DMS 273 (cell line): Measurements from ENCODE around the gene HRAS.

Source experiments
- DNase-seq: peaks from one replicate; lab custom pipeline; 2025; ENCODE audit not compliant: unreplicated experiment; lab: John Stamatoyannopoulos, UW

HRAS gene

DNA sequence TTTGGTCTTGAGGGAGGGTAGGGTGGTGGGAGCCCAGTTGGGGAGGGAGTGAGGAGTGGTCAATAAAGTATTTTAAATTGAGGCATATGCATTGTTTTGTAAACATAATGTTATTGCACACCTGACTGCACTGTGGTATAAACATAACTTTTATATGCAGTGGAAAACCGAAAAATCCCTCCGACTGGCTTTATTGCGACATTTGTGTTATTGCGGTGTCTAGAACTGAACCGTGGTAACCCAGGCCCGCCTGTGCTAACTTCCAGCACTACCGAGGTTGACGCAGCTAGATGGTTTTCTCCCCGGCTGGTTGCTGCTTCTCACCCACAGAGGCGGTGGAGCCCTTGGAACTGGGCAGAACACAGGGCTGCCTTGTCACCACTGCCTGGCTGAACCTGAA is 20.8 kb downstream of the HRAS start:
- no peak for DNase-seq

DNA sequence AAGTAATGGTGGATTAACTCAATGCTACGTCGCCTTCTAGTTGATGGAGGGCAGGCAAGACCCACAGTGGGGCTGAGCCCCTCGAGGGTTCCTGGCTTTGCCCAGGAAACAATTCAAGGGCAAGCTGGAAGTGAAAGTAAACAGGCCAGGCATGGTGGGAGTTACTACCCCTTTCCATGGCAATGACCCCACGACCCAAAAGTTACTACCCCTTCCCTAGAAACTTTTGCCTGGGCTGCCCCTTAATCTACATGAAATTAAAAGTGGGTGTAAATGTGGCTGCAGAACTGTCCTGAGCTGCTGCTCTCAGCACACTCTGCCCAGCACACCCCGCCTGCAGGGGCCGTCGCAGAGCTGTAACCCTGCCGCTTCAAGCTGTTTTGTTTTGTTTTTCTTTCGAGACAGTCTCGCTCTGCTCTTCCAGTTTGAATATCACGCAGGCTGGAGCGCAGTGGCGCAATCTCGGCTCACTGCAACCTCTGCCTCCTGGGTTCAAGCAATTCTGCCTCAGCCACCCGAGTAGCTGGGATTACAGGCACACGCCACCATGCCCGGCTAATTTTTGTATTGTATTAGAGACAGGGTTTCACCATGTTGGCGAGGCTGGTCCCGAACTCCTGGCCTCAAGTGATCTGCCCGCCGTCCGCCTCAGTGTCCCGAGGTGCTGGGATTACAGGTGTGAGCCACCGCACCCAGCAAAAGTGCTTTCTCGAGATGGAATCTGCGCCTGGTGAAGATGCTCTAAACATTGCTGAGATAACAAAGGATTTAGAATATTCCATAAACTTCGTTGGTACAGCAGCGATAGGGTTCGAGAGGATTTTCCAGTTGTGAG is 22.4 kb downstream of the HRAS start:
- no peak for DNase-seq

GRCh38 chr11:508956-509355 is 26.4 kb downstream of the HRAS start:
- no peak for DNase-seq

- no peak for DNase-seq
Observed at GRCh38 chr11:507727-508515, 27.5 kb downstream of the HRAS start.

DNA sequence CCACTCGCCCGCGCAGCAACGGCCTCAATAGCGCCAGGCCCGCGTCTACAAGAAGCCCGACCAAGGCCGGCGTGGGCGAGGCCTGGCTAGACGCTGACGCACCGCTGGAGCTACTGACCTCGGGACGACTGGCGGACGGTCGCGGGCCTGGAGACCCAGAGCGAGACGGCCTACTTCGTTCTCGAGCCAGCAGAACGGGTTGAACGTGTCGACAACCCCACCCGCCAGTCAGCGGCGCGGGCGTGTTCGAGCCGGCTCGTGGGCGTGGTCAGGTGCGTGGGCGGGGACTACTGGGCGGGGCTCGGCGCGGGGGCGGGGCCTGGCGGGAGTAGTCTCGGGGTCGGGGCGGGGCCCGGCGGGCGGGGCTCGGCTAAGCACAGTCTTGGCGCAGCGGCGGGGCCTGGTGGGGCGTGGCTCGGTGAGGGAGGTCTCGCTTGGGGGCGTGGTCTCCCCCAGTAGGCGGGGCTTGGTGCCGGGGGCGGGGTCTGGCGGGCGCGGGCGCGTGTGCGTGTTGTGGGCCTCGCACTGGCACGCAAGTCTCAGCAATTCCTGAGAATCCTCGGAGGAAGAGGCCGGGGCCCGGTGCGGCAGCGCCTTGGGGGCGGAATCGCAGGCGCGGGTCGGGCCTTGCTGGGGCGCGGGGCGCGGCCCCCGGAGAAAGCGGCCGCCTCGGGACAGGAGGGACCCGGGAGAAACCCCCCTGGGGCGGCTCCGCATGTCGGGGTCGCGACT is 28.2 kb downstream of the HRAS start, which contains the start of gene RNH1:
Gene RNH1, minus strand, starts transcription at position 248 of the 732 bp plus-strand sequence. CDS start 5,080 bp downstream, outside the sequence.
- peak; percentile 94 for DNase-seq

DNA sequence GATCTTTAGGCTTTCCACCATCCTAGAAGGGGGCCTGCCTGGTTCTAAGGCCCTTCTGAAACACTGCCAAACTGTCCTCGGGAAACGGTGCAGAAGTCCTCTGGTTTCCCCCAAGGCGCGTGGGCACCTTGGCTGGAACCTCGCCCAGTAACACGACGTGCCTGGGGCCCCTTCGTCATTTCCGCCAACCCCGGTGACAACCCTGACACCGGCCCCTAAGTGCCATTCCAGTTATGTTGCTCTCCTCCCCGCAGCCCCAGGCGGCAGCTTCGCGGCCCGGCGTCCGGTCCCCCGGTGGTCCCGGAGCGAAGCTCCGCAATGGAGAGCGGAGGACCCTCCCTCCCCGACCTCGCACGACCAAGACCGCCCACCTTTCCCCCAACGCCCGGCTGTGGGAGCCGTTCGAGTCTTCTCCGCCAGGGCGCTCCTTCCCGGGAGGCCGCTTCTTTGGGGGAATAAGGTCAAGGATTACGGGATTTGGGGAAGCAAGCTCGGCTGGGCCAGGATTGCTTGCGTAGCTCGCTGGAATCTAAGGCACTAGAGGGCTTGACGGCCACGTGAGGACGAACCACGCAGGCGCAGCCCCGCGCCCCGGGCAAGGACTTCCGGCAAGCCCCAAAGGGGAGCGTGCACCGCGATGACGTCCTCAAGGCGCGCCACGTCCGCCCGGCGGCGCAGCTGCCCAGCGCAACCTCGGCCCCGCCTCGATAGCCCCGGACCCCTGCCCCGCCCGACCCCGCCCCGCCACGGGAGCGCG is 29.0 kb downstream of the HRAS start:
- DNase-seq = peak; percentile 97

DNA sequence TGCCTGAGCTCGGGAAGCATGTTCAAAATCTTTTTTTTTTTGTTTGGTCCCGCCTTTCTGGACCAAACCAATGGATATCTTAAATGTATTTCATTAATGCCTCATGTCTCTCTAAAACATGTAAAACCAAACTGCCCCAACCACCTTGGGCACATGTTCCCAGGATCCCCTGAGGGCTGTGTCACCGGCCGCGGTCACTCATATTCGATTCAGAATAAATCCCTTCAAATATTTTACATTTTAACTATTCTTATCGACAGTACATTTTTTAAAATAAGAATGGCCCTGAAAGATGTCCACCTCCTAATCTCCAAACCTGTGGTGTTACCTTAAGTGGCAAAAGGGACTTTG is 30.4 kb downstream of the HRAS start:
- DNase-seq = no peak

- no peak for DNase-seq
Observed at GRCh38 chr11:504053-504993, 31.1 kb downstream of the HRAS start.

DNA sequence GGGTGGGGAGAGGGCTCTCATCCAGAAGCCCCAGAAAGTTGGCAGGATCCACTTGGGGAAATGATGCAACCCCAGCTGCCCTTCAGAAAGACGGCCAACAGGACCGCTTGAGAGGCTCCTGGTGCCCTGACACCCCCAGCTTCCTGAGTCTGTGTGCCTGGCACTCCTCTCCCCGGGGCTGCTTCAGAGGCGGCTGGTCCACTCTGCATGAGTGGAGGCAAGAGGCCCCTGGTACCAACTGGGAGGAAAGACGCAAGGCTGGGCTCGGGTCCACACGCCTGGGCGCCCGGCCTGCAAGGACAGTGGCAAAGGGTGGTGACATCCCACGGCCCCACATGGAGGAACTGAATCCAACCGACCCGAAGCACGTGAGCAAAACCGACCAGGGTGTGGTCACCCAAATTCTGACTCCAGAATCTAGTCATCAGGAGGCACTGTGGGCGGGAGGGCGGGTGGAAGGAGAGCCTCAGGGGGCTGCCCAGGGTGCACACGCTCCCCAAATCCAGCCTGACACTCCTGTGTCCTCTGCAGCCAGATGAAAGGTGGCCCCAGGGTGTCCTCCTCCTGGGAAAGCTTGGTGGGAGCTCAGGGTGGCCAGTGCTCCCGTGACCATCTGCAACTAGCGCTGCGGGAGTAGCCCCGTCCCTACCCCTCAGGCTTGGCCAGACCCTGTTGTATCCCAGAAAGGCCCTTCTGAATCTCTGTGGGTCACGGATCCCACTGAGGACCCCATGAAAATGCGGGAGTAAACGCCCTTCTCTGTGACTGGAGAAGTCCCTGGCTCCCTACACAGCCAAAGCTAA is 32.0 kb downstream of the HRAS start:
- no peak for DNase-seq

GRCh38 chr11:502288-503178 is 32.8 kb downstream of the HRAS start:
- no peak for DNase-seq

- DNase-seq = no peak
Observed at GRCh38 chr11:501683-502287, 33.6 kb downstream of the HRAS start.

DNA sequence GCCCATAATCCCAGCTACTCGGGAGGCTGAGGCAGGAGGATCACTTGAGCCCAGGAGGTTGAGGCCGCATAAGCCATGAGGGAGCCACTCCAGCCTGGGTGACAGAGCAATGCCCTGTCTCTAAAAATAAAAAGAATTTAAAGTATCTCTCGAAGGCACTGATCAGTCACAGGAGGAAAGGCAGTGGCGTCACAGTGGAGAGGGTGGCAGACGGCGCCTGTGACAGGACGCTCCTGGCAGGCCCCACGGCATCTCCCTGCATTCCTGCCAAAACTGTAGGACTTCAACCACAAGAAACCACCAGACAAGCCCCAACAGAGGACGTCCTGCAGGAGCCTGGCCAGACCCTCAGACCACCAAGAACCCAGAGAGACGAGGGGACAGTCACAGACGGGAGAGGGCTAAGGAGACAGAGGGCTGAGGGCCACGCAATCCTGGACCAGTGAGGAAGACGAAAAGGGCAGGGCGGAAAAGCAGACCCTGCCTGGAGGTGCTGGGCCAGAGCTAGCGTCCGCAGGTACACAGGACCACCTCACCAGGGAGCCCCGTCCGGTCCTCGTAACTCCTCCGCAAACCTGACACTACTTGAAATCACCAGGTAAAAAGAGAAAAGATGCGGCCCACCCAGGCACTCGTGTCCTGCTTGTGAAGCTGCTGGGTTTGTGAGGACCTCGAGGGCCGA is 34.2 kb downstream of the HRAS start:
- DNase-seq = no peak

GRCh38 chr11:499201-500076 is 35.9 kb downstream of the HRAS start:
- DNase-seq = no peak

GRCh38 chr11:498297-499181 is 36.8 kb downstream of the HRAS start:
- no peak for DNase-seq
